H1 (cell line): ENCODE data around the gene DPYSL3. TPM values are rescaled to one million over a fixed set of nuclear protein-coding genes. Genes with fewer than 3 reads are reported as not detected.
A peak's percentile ranks its signal among the peaks of the same experiment; 100 is the strongest.

Experiments
- CTCF ChIA-PET: fragments of 300-600 bp; sonication (Branson Sonifier 250); formaldehyde crosslinking; loops from one replicate; lab custom pipeline; 2021; ENCODE audit not compliant: partially characterized antibody; lab: Charles Lee
- POLR2A ChIA-PET: fragments of 300-600 bp; sonication (Branson Sonifier 250); formaldehyde crosslinking; loops from one replicate; lab custom pipeline; 2021; ENCODE audit warnings: inconsistent platforms; ENCODE audit not compliant: partially characterized antibody; lab: Charles Lee
- DNase-seq, 2 experiments: peaks; one replicate each; pipeline versions ENCODE4 v3.0.0 to v3.0.0-alpha.2; 2010 to 2022; ENCODE audit warnings: low spot score in 2 of 2, low read depth in 1 of 2, mixed read lengths in 1 of 2
- FAIRE-seq: peaks from 2 replicates; lab custom pipeline; 2011; peaks lifted over from hg19 to GRCh38; lab: Jason Lieb, UNC
- H2AFZ ChIP-seq: 2 replicates; pipeline ENCODE4 v1.8.1; 2012; ENCODE audit warnings: low read length, inconsistent platforms
- H2AK5ac ChIP-seq: 2 replicates; pipeline ENCODE4 v1.6.1; 2013; ENCODE audit warnings: low read depth, low read length
- H2BK120ac ChIP-seq: replicated peaks from 2 replicates; pipeline ENCODE3; 2013; ENCODE audit warnings: low read depth, low read length, inconsistent platforms
- H2BK12ac ChIP-seq: 2 replicates; pipeline ENCODE4 v1.6.1; 2013; ENCODE audit warnings: low read depth, low read length
- H2BK15ac ChIP-seq: 2 replicates; pipeline ENCODE4 v1.6.1; 2013; ENCODE audit warnings: low read length
- H2BK20ac ChIP-seq: 2 replicates; pipeline ENCODE4 v1.6.1; 2013; ENCODE audit warnings: low read length
- H2BK5ac ChIP-seq: 2 replicates; pipeline ENCODE4 v1.6.1; 2013; ENCODE audit warnings: low read depth, low read length
- H3K14ac ChIP-seq: 2 replicates; pipeline ENCODE4 v1.6.1; 2013; ENCODE audit warnings: inconsistent platforms; ENCODE audit not compliant: insufficient read length
- H3K18ac ChIP-seq: 2 replicates; pipeline ENCODE4 v1.6.1; 2013; ENCODE audit warnings: low read length; ENCODE audit errors: extremely low read depth
- H3K23ac ChIP-seq: 2 replicates; pipeline ENCODE4 v1.6.1; 2013; ENCODE audit warnings: inconsistent platforms; ENCODE audit not compliant: insufficient read length
- H3K23me2 ChIP-seq: 2 replicates; pipeline ENCODE4 v1.6.1; 2013; ENCODE audit warnings: low read depth, low read length
- H3K27ac ChIP-seq: 2 replicates; pipeline ENCODE4 v1.6.1; 2011; ENCODE audit warnings: low read depth, low read length, inconsistent platforms
- H3K27me3 ChIP-seq, 4 experiments: replicated peaks in 1 of 4; 1 replicate in 1 of 4; 2 replicates in 3 of 4; pipeline versions ENCODE4 v1.6.1 to v1.8.1; 2011 to 2013; ENCODE audit warnings: low read length in 3 of 4, mild to moderate bottlenecking in 3 of 4, inconsistent platforms in 2 of 4, mixed read lengths in 2 of 4, moderate library complexity in 1 of 4; ENCODE audit not compliant: control insufficient read depth in 3 of 4, insufficient read depth in 3 of 4; ENCODE audit errors: extremely low read depth in 1 of 4
- H3K36me3 ChIP-seq, 4 experiments: 2 replicates each; pipeline versions ENCODE4 v1.6.1 to v1.8.1; 2011 to 2013; ENCODE audit warnings: mild to moderate bottlenecking in 4 of 4, low read length in 3 of 4, moderate library complexity in 2 of 4, control low read depth in 1 of 4, inconsistent platforms in 1 of 4; ENCODE audit not compliant: insufficient read depth in 4 of 4, control insufficient read depth in 2 of 4
- H3K4ac ChIP-seq: replicated peaks from 2 replicates; pipeline ENCODE3; 2013; ENCODE audit warnings: low read length, low read depth, mixed read lengths, inconsistent platforms; ENCODE audit not compliant: insufficient read length
- H3K4me1 ChIP-seq, 4 experiments: replicated peaks in 1 of 4; 1 replicate in 1 of 4; 2 replicates in 3 of 4; pipeline versions ENCODE4 v1.6.1 to v1.8.1; 2011 to 2013; ENCODE audit warnings: low read length in 3 of 4, inconsistent platforms in 2 of 4, mixed read lengths in 1 of 4; ENCODE audit not compliant: insufficient read depth in 4 of 4, control insufficient read depth in 3 of 4
- H3K4me2 ChIP-seq, 2 experiments: 2 replicates each; pipeline versions ENCODE4 v1.6.1 to v1.8.1; 2011 to 2013; ENCODE audit warnings: low read depth in 2 of 2, low read length in 2 of 2, control low read depth in 1 of 2, inconsistent platforms in 1 of 2, mild to moderate bottlenecking in 1 of 2; ENCODE audit not compliant: insufficient read depth in 1 of 2
- H3K4me3 ChIP-seq, 4 experiments: fragments of 200-600, 300-600 bp in 1 of 4; sonication (generic), shearing (Covaris generic), sonication (Bioruptor Twin) in 1 of 4; 2 replicates each; pipeline versions ENCODE4 v1.5.1 to v1.8.1; 2011 to 2016; ENCODE audit warnings: low read length in 4 of 4, low read depth in 3 of 4, control low read depth in 2 of 4, inconsistent platforms in 2 of 4, mild to moderate bottlenecking in 2 of 4, mixed read lengths in 1 of 4, moderate library complexity in 1 of 4; ENCODE audit not compliant: insufficient read depth in 2 of 4; ENCODE audit errors: extremely low read depth in 1 of 4
- H3K56ac ChIP-seq: replicated peaks from 2 replicates; pipeline ENCODE3; 2013; ENCODE audit warnings: low read depth, mild to moderate bottlenecking, mixed read lengths, low read length, inconsistent platforms; ENCODE audit not compliant: insufficient read length
- H3K79me1 ChIP-seq: 2 replicates; pipeline ENCODE4 v1.6.1; 2013; ENCODE audit warnings: low read depth, low read length, control low read depth
- H3K79me2 ChIP-seq, 2 experiments: 2 replicates each; pipeline versions ENCODE4 v1.6.1 to v1.8.1; 2012 to 2013; ENCODE audit warnings: low read length in 2 of 2, mild to moderate bottlenecking in 2 of 2, inconsistent platforms in 1 of 2; ENCODE audit not compliant: insufficient read depth in 2 of 2, control insufficient read depth in 1 of 2
- H3K9ac ChIP-seq, 4 experiments: replicated peaks in 1 of 4; 1 replicate in 1 of 4; 2 replicates in 3 of 4; pipeline versions ENCODE4 v1.6.1 to v1.8.1; 2011 to 2013; ENCODE audit warnings: low read depth in 3 of 4, low read length in 3 of 4, control low read depth in 2 of 4, mild to moderate bottlenecking in 2 of 4, moderate library complexity in 2 of 4, inconsistent platforms in 1 of 4; ENCODE audit errors: extremely low read depth in 1 of 4
- H3K9me3 ChIP-seq, 2 experiments: 2 replicates each; pipeline versions ENCODE4 v1.6.1 to v1.8.1; 2012 to 2013; ENCODE audit warnings: mild to moderate bottlenecking in 2 of 2, moderate library complexity in 2 of 2, control low read depth in 1 of 2, inconsistent platforms in 1 of 2, low read depth in 1 of 2, low read length in 1 of 2, mixed read lengths in 1 of 2; ENCODE audit not compliant: insufficient read depth in 2 of 2
- H4K20me1 ChIP-seq, 2 experiments: replicated peaks in 1 of 2; 2 replicates each; pipeline versions ENCODE3 to v1.8.1; 2011 to 2013; ENCODE audit warnings: inconsistent platforms in 2 of 2, low read length in 2 of 2, mild to moderate bottlenecking in 1 of 2; ENCODE audit not compliant: insufficient read depth in 2 of 2, control insufficient read depth in 1 of 2
- H4K5ac ChIP-seq: 2 replicates; pipeline ENCODE4 v1.6.1; 2013; ENCODE audit warnings: low read length, low read depth, mixed read lengths, inconsistent platforms; ENCODE audit not compliant: insufficient read length
- H4K8ac ChIP-seq: 2 replicates; pipeline ENCODE4 v1.8.0; 2013; ENCODE audit warnings: mild to moderate bottlenecking, moderate library complexity, low read length, inconsistent platforms; ENCODE audit not compliant: insufficient read depth; ENCODE audit errors: extremely low read depth
- H4K91ac ChIP-seq: replicated peaks from 2 replicates; pipeline ENCODE3; 2013; ENCODE audit warnings: low read length, mixed read lengths, inconsistent platforms; ENCODE audit not compliant: insufficient read length
- CBX8 ChIP-seq: fragments of 300-800, 300-1000 bp; sonication (generic); IDR thresholded peaks from 2 replicates; pipeline ENCODE4 v1.7.1; 2016; ENCODE audit warnings: low read depth, low read length, borderline replicate concordance
- EGR1 ChIP-seq: IDR thresholded peaks from 2 replicates; pipeline ENCODE4 v1.6.1; 2011; ENCODE audit warnings: low read depth, low read length, borderline replicate concordance
- KDM5A ChIP-seq: fragments of 200-600 bp; IDR thresholded peaks from 2 replicates; pipeline ENCODE4 v1.7.1; 2012; ENCODE audit warnings: mild to moderate bottlenecking, low read length, inconsistent platforms, mixed read lengths
- POLR2A ChIP-seq, 2 experiments: IDR thresholded peaks; 1 replicate in 1 of 2; 2 replicates in 1 of 2; pipeline ENCODE4 v1.6.1; 2011; ENCODE audit warnings: low read depth in 2 of 2, low read length in 2 of 2, mild to moderate bottlenecking in 2 of 2; ENCODE audit errors: control extremely low read depth in 1 of 2
- POLR2AphosphoS5 ChIP-seq: IDR thresholded peaks from 2 replicates; pipeline ENCODE4 v1.6.1; 2011; ENCODE audit warnings: low read depth, low read length
- RAD21 ChIP-seq, 2 experiments: IDR thresholded peaks in 1 of 2; conservative IDR thresholded peaks in 1 of 2; 2 replicates each; pipeline ENCODE4 v1.6.1; 2011; ENCODE audit warnings: low read depth in 2 of 2, low read length in 2 of 2, improper control_type of control experiment in 1 of 2, inconsistent platforms in 1 of 2, mild to moderate bottlenecking in 1 of 2, moderate library complexity in 1 of 2
- RBBP5 ChIP-seq: IDR thresholded peaks from 2 replicates; pipeline ENCODE4 v1.7.1; 2012; ENCODE audit warnings: low read depth, mild to moderate bottlenecking, inconsistent platforms, low read length, moderate library complexity, borderline replicate concordance
- SIX5 ChIP-seq: IDR thresholded peaks from 2 replicates; pipeline ENCODE4 v1.6.1; 2011; ENCODE audit warnings: mild to moderate bottlenecking, low read depth, low read length
- TAF1 ChIP-seq: IDR thresholded peaks from 2 replicates; pipeline ENCODE4 v1.6.1; 2011; ENCODE audit warnings: mild to moderate bottlenecking, low read depth, low read length
- TEAD4 ChIP-seq: IDR thresholded peaks from 2 replicates; pipeline ENCODE4 v1.6.1; 2012; ENCODE audit warnings: low read depth, low read length, inconsistent platforms, mixed read lengths
- WGBS, 2 experiments: shearing (Covaris generic) in 1 of 2; methylation state at CpG; one replicate each; pipeline versions ENCODE4 v1.1.6 to v1.1.7; 2013 to 2015; ENCODE audit warnings: low lambda C conversion rate in 2 of 2, mixed read lengths in 2 of 2, inconsistent platforms in 1 of 2, low coverage in 1 of 2, missing lambda C conversion rate in 1 of 2; ENCODE audit not compliant: insufficient replicate concordance in 2 of 2, insufficient coverage in 1 of 2, insufficient read length in 1 of 2; ENCODE audit errors: extremely low coverage in 1 of 2, missing lambda C conversion rate in 1 of 2; 5-methylcytosine and 5-hydroxymethylcytosine counted together
- polyA plus RNA-seq, 7 experiments: library from polyadenylated mRNA; depleted of rRNA in 3 of 7; stranded (reverse) in 5 of 7; unstranded in 2 of 7; fragments of >200 nt in 5 of 7; fragments of 200-250 nt in 2 of 7; gene quantifications; 1 replicate in 5 of 7; 2 replicates in 1 of 7; 4 replicates in 1 of 7; pipeline versions ENCODE4 v1.2.1 to v1.2.3, GENCODE V29; 2011 to 2013; ENCODE audit warnings: missing spikeins in 2 of 7, mixed read lengths in 2 of 7
- total RNA-seq: library from RNA; stranded (reverse); fragmentation: NEBNext Ultra II Directional; extraction: Animal tissue kit (Norgen Biotek cat#: 25700); gene quantifications from 2 replicates; pipeline ENCODE4 v1.2.1, GENCODE V29; 2021
- TF ChIP-seq, protein P1 (sequence below), 3 experiments: IDR thresholded peaks; 1 replicate in 2 of 3; 2 replicates in 1 of 3; pipeline versions ENCODE4 v1.5.1 to v1.6.1; 2011; ENCODE audit warnings: low read length in 3 of 3, mild to moderate bottlenecking in 3 of 3, inconsistent platforms in 2 of 3, low read depth in 1 of 3, moderate library complexity in 1 of 3; ENCODE audit not compliant: insufficient read depth in 1 of 3; ENCODE audit errors: control extremely low read depth in 1 of 3

The DPYSL3 gene
- total and polyA plus RNA-seq, 2 of the 8 experiments (the other 6 are each of a cell fraction or from before 2014, with no cell fraction given), result 268 to 387 TPM

DNA sequence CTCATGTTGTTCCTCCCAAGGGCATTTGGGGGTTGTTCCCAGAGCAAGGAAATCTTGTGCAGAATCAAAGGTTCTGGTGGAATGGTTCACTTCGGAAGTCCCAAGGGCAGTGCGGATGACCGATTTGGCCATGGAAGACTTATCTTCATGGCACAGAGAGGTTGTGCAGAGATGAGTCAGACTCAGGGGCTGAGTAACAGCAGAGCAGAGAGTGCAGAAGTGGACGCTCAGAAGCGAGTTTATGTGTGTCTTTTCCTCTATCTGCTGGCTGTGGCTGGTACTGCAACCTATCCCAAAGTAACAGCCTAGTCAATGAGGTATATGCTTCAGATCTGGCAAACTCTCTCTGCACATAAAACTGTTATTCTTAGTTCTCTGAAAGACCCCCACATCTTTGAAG, 118.1 kb downstream of the DPYSL3 start:
- H4K20me1 ChIP-seq, result peaks cover 4 to 6% of the 10 kb centered on the region in 2 experiments
- H3K14ac ChIP-seq, result no peak overlapping the region
- H2BK20ac ChIP-seq, result no peak overlapping the region
- POLR2A ChIA-PET, result no interaction called here
- DNase-seq, result no peak
- no peak overlapping the region for H2AK5ac ChIP-seq
- H3K23ac ChIP-seq, result no peak overlapping the region
- H3K4me2 ChIP-seq, result no peak overlapping the region
- H2AFZ ChIP-seq, result no peak overlapping the region
- no peak overlapping the region for H2BK15ac ChIP-seq
- H4K91ac ChIP-seq, result no peak overlapping the region
- TF ChIP-seq POLR2A (IDR thresholded peaks at IDR 0.05; ENCODE audit: control extremely low read depth in 1 of 2, low read depth in 2 of 2, low read length in 2 of 2), result peak in 1 of 2 experiments; percentile 45; a peak in 1 of 3 replicates
- TF ChIP-seq, protein P1, sequence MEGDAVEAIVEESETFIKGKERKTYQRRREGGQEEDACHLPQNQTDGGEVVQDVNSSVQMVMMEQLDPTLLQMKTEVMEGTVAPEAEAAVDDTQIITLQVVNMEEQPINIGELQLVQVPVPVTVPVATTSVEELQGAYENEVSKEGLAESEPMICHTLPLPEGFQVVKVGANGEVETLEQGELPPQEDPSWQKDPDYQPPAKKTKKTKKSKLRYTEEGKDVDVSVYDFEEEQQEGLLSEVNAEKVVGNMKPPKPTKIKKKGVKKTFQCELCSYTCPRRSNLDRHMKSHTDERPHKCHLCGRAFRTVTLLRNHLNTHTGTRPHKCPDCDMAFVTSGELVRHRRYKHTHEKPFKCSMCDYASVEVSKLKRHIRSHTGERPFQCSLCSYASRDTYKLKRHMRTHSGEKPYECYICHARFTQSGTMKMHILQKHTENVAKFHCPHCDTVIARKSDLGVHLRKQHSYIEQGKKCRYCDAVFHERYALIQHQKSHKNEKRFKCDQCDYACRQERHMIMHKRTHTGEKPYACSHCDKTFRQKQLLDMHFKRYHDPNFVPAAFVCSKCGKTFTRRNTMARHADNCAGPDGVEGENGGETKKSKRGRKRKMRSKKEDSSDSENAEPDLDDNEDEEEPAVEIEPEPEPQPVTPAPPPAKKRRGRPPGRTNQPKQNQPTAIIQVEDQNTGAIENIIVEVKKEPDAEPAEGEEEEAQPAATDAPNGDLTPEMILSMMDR (IDR thresholded peaks at IDR 0.05; ENCODE audit: control extremely low read depth in 1 of 3, insufficient read depth in 1 of 3, low read depth in 1 of 3, low read length in 3 of 3), result peak; percentile 2 to 67 (median 16); a peak in 3 of 4 replicates
- TF ChIP-seq EGR1, result no peak
- peak; percentile 37; the same call in 1 of the 2 replicates for TF ChIP-seq POLR2AphosphoS5
- TF ChIP-seq SIX5, result no peak
- peak; percentile 50 to 65 for TF ChIP-seq RAD21 (IDR thresholded peaks at IDR 0.05 in 1 of 2, conservative IDR thresholded peaks at IDR 0.05 in 1 of 2; ENCODE audit: low read depth in 2 of 2, low read length in 2 of 2)
- no peak for TF ChIP-seq RBBP5
- TF ChIP-seq TAF1, result no peak
- TF ChIP-seq CBX8, result no peak
- no peak for TF ChIP-seq TEAD4
- no peak for TF ChIP-seq KDM5A
- H3K18ac ChIP-seq, result no peak overlapping the region
- H3K27ac ChIP-seq, result no peak overlapping the region
- H3K4me3 ChIP-seq, result no peak overlapping the region
- CTCF ChIA-PET, result interaction anchor here (0.6 to 5.1 kb wide), 50 partner anchors 9 to 876 kb away, joined by 3 to 29 read pairs (median 4); partner anchors contain the start of genes GPR151 and STK32A
- H3K27me3 ChIP-seq, result no peaks in the 10 kb centered on the region; a peak in 1 of 7 replicates
- peak; percentile 55 for FAIRE-seq
- H3K9ac ChIP-seq, result no peak overlapping the region
- no peak overlapping the region for H2BK120ac ChIP-seq
- H3K79me1 ChIP-seq, result no peaks in the 10 kb centered on the region; the same call in 1 of the 2 replicates
- no peak overlapping the region for H3K56ac ChIP-seq
- no peaks in the 10 kb centered on the region; the same call in 1 of the 2 replicates for H3K23me2 ChIP-seq
- no peaks in the 10 kb centered on the region for H3K79me2 ChIP-seq
- no peak overlapping the region for H4K8ac ChIP-seq
- H3K36me3 ChIP-seq, result peaks cover 26 to 67% (median 51%) of the 10 kb centered on the region in 4 experiments; a peak in 7 of 8 replicates
- no peak overlapping the region for H4K5ac ChIP-seq
- 94% methylated on average over 5 of the region's 5 CpGs; no CpG with 5 or more reads in 1 of the 2 experiments for WGBS, 2 experiments
- no peaks in the 10 kb centered on the region for H3K9me3 ChIP-seq
- no peak overlapping the region for H2BK12ac ChIP-seq
- H3K4me1 ChIP-seq, result peaks cover 4 to 10% (median 8%) of the 10 kb centered on the region in 4 experiments; a peak in 5 of 7 replicates
- no peak overlapping the region for H3K4ac ChIP-seq
- H2BK5ac ChIP-seq, result no peak overlapping the region
